GM13976 (cell line): ENCODE results near the gene ASB15.

Source experiments
- DNase-seq: peaks from one replicate; pipeline ENCODE4 v3.0.0; 2012; ENCODE audit warnings: low spot score
- in situ Hi-C: fragments of 300-500 bp; cut with MboI; formaldehyde crosslinking; loops from one replicate; pipeline ENCODE4 v1.12.0; 2022; ENCODE audit warnings: low sequenced_read_pairs, mixed read lengths, inconsistent platforms; ENCODE audit not compliant: unreplicated experiment
- TF ChIP-seq, protein P1 (sequence below): IDR thresholded peaks from 2 replicates; pipeline ENCODE4 v1.5.1; 2012; ENCODE audit warnings: borderline replicate concordance, mild to moderate bottlenecking; ENCODE audit not compliant: insufficient read depth; ENCODE audit errors: extremely low read depth, missing control alignments, control extremely low read depth

Gene ASB15

DNA sequence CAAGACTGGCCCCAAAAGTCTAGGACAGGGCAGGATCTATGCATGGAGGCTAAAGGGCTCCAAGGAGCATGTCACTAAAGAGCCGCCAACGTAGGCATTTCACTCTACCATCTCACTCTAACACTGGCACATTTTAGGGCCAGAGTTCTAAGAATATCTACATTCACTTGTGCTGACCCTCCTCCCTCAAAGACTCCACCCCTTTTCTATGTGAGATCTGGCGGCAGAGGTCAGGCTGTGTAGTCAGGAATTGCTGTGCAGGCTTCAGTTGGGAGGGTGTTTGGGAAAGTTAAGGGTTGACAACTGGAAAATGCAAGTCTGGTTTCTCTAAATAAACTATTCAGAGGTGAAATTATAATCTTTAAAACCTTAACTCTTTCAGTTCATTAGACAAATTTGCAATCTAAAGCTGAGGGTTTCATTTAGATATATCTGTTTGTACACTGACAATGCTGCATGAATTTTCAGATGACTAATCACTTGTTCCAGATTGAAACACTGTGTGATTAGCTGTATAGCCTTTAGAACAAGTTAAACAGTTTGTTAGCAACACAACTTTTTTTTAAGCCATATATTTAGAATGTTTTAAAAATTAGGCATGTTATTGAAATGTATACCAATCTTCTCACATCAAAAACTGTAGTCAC is 72.3 kb downstream of the ASB15 start:
- TF ChIP-seq, protein P1, sequence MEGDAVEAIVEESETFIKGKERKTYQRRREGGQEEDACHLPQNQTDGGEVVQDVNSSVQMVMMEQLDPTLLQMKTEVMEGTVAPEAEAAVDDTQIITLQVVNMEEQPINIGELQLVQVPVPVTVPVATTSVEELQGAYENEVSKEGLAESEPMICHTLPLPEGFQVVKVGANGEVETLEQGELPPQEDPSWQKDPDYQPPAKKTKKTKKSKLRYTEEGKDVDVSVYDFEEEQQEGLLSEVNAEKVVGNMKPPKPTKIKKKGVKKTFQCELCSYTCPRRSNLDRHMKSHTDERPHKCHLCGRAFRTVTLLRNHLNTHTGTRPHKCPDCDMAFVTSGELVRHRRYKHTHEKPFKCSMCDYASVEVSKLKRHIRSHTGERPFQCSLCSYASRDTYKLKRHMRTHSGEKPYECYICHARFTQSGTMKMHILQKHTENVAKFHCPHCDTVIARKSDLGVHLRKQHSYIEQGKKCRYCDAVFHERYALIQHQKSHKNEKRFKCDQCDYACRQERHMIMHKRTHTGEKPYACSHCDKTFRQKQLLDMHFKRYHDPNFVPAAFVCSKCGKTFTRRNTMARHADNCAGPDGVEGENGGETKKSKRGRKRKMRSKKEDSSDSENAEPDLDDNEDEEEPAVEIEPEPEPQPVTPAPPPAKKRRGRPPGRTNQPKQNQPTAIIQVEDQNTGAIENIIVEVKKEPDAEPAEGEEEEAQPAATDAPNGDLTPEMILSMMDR = no peak
- in situ Hi-C loops = no loop called here
- DNase-seq = no peak

DNA sequence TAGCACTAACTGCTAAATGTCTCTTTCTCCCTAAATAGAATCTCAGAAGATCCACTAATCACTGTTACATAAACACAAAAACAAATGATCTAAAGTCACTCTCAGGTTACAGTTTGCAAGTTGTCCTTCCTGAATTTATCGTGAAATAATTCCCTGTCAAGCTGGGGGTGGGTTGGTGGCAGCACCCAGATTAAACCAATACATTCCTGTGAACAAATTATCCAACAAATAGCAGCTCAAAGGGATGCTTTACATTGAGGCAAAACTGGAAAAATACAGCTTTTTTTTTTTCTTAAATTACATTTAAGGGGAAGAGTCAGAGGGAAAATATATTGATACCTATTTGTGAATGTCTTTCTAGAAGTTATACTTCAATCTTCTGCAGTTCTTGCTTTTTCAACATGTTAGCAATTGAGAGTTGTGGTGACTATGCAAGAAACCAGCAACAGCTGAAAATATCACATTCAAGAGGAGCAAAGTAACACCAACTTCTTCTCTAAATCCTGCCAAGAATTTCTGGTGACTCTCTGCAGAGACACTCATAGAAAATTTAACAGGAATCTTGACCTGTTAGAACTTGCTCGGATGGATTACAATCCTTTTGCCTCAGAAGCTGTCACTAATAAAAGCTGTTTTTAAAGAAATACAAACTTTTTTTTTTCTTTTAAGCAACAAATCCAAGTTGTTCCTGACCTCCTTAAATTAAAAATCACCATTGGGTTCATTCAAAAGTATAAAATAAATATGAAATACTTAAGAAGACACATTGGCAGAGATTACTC is 73.0 kb downstream of the ASB15 start:
- TF ChIP-seq, protein P1 = no peak
- in situ Hi-C loops = loop anchor here (25.0 kb wide), 1 partner anchor 188 kb away; no protein-coding TSS in a partner anchor
- DNase-seq = no peak

GRCh38 chr7:123675181-123675473 is 73.5 kb downstream of the ASB15 start:
- TF ChIP-seq, protein P1 = no peak
- in situ Hi-C loops = loop anchor here (25.0 kb wide), 1 partner anchor 187 kb away; no protein-coding TSS in a partner anchor
- DNase-seq = no peak

GRCh38 chr7:123677061-123677715 is 75.6 kb downstream of the ASB15 start:
- DNase-seq = no peak
- TF ChIP-seq, protein P1 = no peak
- in situ Hi-C loops = loop anchor here (25.0 kb wide), 1 partner anchor 185 kb away; no protein-coding TSS in a partner anchor

GRCh38 chr7:123679614-123680013 is 78.0 kb downstream of the ASB15 start:
- TF ChIP-seq, protein P1 = no peak
- in situ Hi-C loops = loop anchor here (25.0 kb wide), 1 partner anchor 183 kb away; no protein-coding TSS in a partner anchor
- no peak for DNase-seq

DNA sequence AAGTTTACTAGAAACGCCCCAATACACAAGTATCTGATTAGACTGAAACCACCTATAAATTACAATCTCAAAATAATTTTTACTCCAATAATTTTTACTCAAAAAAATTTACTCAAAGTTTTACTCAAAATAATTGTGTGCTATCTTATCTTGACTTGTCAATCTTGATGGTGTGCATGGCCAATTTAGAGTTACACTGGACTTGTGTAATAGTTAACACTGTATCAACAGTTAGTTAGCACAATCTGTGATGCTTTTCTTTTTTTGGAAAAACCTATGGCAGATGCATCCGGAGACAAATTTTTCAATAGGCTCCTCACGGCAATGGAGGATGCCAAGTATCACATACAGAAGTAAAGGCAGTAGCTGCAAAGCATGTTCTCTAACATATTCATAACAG is 79.0 kb downstream of the ASB15 start:
- no peak for DNase-seq

More for the DNA sequence above, 79.0 kb downstream of the ASB15 start:
- TF ChIP-seq, protein P1 = no peak
- in situ Hi-C loops = loop anchor here (25.0 kb wide), 1 partner anchor 182 kb away; no protein-coding TSS in a partner anchor
